GM12872 (cell line): Measurements from ENCODE around the gene GLI3.

Experiments
- TF ChIP-seq, protein P1 (sequence below): IDR thresholded peaks from 3 replicates; pipeline ENCODE4 v1.5.1; 2011; ENCODE audit warnings: low read depth, mild to moderate bottlenecking, low read length, moderate library complexity; ENCODE audit not compliant: insufficient read depth

GLI3 gene

DNA sequence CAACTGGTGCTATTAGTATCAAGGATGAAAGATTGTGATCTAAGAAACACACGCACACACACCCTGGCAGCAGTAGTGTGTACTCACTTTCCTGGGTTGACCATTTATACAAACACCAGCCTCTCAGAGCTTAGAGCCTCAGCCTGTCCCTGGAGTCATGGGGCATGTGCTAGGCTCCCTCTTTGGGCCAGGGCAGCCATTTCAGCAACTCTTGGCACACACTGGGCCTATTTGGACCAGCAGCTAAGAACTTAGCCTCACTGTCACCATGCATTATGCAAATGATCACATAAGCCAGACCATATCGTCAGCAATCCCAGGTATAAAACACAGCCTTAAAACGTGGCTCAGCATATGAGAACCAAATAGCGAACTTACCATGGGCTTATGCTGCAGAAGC is 51.3 kb downstream of the GLI3 start:
- TF ChIP-seq, protein P1, sequence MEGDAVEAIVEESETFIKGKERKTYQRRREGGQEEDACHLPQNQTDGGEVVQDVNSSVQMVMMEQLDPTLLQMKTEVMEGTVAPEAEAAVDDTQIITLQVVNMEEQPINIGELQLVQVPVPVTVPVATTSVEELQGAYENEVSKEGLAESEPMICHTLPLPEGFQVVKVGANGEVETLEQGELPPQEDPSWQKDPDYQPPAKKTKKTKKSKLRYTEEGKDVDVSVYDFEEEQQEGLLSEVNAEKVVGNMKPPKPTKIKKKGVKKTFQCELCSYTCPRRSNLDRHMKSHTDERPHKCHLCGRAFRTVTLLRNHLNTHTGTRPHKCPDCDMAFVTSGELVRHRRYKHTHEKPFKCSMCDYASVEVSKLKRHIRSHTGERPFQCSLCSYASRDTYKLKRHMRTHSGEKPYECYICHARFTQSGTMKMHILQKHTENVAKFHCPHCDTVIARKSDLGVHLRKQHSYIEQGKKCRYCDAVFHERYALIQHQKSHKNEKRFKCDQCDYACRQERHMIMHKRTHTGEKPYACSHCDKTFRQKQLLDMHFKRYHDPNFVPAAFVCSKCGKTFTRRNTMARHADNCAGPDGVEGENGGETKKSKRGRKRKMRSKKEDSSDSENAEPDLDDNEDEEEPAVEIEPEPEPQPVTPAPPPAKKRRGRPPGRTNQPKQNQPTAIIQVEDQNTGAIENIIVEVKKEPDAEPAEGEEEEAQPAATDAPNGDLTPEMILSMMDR, result no peak

DNA sequence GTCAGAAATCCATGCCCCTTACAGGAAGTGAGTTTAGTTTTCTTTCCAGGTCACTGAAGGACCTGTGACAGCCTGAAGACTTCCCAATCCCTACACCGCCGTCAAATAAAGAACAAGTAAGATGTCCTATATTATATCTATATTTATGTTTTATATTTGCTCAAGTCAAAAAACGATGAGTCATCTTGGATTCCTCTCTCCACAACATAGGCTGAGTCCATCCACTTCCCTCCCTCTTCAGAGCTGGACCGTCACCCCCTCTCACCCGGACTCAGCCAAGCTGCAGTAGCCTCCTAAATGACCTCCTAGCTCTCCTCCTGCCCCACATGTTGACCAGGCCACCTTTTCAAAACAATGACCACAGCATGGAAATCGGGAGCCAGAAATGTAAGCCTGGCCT is 53.5 kb downstream of the GLI3 start:
- TF ChIP-seq, protein P1, result no peak

DNA sequence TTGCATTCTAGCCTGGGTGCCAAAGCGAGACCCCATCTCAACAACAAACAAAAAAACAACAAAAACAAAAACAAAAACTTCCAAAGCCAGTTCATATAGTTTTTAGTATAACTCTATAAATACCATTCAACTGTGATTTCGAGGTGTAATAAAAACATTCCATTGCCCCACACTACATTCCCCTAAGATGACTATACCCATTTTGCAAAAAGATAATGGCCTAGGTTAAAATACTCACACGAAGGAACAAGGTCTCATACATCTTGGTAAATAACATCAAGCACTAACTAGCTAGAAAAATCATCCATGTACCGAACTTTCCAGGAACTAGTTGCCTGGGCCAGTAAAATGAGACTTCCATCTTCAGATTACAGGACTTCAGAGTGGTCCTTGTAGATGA is 55.4 kb downstream of the GLI3 start:
- TF ChIP-seq, protein P1, result no peak

DNA sequence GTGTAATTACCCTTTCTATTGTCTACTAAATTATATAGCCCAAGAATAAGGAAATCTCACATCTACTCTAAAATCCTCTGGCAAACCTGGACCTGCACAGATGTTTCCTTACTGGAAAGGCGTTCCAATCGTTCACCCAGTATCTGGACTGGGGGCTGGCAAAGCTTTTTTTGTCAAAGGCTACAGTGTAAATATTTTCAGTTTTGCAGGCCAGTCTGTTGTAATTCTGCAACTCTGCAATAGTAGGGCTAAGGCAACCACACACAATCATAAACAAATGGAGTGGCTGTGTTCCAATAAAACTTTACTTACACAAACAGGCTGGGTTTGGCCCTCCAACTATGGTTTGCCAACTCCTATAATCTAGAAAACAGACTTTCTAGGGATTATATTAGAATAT is 56.2 kb downstream of the GLI3 start:
- TF ChIP-seq, protein P1, result no peak

DNA sequence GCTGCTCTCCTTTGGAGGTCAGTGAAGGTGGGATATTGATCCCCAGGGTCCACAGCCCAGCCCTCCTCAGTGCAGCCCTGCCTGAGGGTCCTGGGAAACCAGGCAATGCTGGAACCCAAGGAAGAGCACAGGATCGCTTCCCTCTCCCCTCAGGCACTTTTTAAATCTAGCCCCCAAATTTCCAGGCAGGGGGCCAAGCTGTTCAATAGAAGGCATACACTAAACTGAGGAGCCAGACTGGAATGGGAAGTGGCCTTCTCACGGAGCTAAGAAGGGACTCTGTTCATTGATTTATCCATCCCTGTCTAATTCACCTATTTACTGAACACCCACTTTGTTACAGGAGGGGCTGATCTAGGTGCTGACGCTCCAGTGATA is 60.3 kb downstream of the GLI3 start:
- TF ChIP-seq, protein P1, result no peak

DNA sequence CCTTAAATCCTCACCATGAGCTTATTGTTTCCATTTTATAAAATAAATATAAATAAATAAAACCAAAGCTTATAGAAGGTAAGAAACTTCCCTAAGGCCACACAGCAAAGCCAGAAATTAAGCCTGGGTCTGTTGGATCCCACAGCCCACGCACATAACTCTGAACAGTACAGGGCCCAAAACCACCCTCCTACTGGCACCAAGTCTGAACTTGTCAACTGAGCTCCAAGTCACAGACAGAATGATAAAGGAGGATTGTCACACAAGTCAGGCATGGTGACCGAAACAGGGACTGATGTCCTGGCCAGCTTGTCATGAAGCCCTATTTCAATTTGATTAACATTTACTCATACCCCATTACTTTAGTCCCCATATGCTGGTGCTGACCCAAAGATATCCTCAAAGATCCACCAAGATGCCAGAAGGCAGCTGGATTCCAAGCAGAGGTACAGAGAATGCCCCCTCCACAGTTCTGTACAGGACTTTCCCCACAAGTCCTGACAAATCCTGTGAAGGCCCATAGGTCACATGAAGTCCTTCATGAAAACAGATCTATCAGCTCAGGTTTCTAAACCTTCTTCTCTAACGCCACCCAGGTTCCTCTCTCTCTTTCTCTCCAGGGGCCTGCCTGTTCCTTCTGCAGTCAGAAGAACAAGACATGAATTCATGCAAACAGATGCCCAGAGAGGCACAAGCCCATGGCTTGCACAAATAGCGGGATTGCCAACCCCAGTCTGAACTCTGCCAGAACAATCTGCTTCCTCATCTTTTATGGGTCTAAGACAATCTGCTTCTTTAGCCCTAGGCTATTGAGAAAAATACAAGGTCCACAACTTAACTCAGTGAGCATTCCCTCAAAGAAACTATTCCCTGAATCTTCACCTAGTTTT is 60.9 kb downstream of the GLI3 start:
- TF ChIP-seq, protein P1, result no peak

DNA sequence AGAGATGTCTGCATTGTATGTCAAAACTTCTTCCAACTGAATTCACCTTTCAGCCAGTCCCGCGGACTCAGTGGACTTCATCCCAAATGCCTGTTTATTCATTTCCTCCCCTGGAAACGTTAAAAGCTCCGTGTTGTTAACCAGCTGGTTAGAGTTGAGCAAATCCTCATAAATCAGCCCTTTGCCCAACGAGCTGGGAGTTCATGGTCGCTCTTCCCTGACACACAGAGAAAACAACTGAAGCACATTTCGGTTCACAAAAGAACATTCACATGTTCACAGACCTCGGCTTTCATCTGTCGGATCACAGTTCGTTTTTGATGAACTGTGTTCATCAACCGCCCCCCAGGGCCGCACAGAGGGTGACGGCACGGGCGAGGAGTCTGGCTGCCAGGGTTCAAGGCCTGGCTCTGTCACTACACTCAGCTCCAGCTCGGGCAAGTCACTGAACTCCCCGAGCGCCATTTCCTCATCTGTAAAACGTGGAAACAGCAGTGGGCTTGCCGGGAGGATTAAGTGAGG is 62.6 kb downstream of the GLI3 start:
- TF ChIP-seq, protein P1, result no peak
